Hematopoietic multipotent progenitor cell treated with erythropoietin and hydrocortisone succinate and interleukin-3 and kit ligand, for 17 days (in vitro differentiated cells): ENCODE measurements around the gene RPAP3.

ENCODE experiments used
- DNase-seq: peaks from one replicate; pipeline ENCODE4 v3.0.0-alpha.2; 2015; ENCODE audit warnings: low spot score

The RPAP3 gene

DNA sequence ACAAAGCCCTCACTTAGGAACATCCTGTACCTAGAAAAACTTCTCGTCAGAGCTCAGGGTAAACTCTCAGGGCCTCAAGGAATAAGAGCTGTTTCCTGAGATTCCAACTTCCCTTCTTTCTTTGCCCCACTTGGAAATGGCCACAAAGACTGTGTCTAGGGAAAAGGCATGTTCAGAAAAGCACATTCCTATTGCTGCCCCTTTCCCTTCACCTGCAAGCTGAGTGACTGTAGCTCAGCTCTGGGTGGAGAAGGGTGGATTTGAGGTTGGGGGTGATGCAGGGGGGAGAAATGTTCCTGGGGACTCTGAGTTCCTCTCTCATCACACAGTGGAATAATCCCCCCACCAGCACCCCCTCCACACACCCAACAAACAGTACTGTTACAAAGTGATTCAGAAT, 12.7 kb upstream of the RPAP3 start:
- no peak for DNase-seq

DNA sequence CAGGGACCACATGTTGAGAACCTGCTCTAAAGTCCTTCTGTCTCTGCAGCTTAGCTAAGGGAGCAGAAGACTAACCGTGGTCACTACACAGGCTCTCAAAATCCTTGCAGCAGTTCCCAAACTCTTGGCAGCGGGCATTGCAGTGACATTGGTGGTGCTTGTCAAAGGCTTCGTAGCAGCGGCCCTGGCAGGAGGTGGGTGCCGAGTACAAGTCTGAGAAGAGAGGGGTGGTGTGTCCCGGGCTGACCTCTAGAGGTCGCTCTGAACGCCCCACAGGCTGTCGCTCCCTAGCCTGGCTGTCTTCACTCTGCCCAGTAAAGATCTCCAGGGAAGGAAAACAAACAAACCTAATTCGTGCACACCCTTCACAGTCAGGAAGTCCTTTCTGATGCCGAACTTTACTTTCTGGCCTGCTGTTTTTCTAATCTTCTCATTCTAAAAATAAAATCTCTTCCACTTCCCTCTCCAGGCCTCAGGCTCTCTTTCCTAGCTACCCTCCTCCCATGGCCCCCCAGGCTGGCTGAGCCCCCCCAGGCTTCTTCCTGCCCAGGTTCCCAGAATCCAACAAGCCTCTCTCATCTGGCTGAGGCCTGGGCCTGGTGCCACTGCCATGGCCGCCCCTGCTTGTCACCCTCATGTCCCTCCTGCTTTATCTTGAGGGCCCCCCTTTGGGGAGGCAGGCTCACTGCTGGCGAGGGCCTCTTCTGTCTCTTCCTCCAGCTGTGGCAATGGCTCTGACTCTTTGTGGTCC, 11.8 kb upstream of the RPAP3 start:
- DNase-seq: peak; percentile 57

DNA sequence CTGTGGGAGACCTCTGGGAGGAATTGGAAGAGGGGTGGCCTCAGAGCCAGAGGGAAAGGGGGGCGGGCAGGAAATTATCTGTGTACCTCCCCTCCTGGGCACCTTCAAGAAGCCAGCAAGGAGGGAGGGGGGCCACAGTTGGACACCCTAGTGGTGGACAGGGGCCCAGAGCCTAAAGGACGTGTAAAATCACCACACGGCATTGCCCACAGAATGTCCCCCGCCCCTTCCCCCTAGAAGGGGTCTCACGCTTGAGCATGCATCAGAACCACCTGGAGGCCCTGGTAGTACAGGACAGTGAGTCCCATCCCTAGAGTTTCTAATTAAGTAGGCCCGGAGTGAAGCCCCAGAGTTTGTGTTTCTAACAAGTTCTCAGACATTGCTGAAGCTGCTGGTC, 11.2 kb upstream of the RPAP3 start:
- DNase-seq: no peak

DNA sequence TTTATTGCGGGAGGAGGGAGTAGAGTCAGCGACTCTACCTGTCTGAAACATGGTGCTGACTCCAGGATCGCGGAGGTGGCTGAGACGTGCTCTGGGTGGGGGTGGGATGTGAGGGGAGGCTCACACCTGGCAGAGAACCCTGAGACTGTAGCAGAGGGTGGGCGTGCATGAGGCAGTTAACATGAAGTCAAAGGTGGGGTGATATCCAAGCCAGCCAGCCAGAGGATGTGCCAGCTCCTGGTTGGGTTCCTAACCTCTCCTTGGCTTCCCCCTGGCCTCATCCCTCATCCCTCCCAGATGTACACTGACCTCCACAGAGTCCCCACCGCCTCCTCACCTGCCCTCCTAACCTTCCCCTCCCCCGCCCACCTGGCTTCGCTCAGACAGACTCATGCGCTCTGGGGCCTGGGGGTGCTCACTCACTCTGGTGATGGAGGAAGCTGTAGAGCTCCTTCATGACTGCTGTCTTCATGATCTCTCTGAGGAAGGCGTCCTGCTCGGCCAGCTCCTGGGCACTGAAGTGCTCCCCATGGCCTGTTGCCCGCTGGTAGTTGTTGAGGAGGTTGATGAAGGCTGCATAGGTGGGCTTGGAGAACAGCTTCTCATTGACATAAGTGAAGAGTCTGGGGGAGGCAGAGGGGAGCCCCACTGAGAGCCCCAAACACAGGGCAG, 10.2 kb upstream of the RPAP3 start:
- no peak for DNase-seq

DNA sequence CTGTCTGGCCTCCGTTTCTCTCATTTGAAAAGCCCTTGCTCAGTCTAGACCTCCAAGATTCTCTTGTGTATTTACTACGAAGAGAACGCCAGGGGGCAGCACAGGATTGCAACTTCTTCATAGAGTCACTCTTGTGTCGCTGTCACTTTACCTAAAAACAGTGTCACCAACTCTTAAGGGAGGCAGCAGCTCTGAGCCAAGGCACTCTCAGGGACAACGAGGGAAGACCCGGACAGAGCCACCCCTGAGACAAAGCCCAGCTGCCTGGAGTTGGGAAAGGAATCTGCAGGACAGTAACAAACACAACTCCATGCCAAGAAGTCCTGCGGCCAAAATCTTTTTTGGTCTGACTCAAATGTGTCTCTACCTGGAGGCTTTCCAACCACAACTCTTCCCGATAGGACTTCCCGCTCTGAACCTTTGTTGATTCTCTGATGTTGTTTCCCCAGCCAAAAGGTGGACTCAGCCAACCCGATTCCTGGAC, 9.6 kb upstream of the RPAP3 start:
- peak; percentile 90 for DNase-seq

DNA sequence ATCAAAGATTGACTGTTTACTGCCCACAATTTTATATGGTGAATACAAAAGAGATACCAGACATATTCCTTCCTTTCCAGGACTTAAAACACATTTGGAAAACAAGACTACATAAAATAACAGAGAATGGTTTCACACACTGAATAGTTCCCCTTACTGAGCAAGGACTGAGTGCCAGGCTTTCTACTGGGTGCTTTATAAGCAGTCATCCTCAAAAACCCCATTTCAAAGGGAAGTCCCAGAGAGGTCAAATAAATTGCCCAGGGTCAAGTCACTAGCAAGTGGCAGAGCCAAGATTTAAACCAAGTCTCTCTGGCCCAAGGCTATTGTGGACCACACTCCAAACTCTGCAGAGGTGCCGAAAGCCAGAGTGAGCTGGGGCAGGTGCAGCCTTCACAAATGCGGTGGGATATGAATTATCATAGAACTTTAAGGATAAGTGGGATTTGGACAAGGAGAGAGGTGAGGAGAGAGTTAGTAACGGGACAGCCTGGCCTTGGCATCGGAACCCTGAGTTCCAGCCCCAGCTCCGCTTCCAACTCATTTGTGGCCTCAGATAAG, 9.1 kb upstream of the RPAP3 start:
- no peak for DNase-seq

DNA sequence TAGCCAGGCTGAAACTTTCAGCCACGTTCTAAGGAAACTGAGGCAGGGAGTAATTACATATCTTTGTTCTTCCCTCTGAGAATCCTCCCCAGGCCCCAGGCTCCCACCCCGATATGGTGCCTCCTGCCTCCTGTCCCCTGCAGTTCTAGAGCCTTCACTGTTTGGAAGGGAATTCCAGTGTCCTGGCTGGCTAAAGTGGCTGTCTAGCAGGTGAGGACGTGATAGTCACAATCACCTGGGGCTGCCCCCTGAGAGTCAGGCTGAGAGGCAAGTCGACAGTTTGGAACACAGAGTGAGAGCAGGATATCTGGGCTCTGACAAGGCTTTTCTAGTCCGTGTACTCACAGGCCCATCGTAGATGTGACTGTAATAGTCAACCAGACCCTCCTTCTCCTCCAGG, 6.3 kb upstream of the RPAP3 start:
- DNase-seq: no peak

DNA sequence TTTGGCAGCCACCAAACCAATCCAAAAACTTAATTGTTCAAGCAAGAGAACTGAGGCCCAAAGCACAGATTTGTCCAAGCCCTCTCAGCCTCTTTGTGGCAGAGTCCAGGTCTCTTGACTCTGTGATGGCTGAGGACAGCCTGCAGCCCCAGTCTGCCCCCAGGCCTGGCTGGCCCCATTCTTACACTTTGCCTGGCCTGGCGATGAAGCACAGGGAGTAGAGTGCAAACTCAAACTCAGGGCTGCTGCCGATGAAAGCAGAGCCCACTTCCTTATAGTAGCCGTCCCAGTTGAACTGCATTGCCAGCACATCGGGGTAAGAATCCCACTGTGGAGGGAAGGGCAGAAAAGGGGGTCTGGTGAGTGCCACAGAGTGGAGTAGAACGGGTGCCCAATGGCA, 5.6 kb upstream of the RPAP3 start:
- DNase-seq: no peak

DNA sequence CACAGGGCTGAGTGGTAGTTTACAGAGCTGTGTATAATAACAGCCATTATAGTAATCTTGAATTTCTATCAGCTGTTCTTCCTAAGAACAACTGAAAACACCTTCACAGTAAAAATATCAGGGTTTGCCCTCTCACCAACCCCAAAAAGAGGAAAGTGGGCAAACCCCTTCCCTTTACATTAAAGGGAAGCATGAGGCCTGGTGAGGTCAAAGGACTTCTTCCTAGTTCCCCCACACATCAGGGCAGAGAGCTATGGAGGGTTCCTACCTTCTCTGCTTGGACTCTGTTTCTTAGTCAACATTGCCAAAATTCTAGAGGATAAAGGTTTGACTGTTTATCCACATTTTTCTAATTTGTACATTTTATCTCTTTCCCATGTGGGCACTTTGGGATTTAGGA, 4.4 kb upstream of the RPAP3 start:
- DNase-seq: no peak

DNA sequence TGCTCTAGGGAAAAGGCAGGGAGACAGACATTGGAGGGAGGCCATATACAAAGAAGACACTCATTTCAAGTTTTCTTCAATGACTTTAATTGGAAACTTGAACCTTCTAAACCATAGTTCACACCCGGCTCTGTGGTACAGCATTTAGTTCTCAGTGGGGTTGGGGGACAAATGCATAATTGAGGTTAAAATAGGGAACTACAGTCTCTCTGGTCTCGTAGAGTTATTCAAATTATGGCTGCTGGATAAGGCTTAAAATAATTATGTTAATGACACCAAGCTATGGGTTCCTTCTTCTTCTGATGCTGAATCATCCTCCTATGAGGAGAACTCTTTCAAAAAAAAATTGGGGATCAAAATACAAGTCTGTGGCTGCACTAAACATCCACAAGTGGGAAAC, 3.8 kb upstream of the RPAP3 start:
- no peak for DNase-seq

DNA sequence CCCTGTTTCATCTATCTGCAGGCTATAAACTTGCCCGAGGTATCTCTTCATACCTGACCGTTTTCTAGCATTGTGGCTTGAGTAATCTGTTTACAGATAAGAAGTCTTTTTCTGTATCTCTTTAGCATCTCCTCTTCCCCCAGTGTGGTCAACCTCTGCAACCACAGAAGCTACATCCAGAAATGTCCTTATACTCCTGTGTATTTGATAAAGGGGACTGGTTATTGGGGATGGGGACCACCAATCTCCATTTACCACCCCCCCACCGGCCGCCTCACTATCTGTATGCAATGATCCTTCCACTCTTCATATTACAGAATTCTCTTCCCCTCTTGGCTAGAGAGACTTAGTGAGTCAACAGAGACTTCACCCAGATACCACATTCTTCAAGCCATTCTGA, 3.4 kb upstream of the RPAP3 start:
- DNase-seq: no peak

DNA sequence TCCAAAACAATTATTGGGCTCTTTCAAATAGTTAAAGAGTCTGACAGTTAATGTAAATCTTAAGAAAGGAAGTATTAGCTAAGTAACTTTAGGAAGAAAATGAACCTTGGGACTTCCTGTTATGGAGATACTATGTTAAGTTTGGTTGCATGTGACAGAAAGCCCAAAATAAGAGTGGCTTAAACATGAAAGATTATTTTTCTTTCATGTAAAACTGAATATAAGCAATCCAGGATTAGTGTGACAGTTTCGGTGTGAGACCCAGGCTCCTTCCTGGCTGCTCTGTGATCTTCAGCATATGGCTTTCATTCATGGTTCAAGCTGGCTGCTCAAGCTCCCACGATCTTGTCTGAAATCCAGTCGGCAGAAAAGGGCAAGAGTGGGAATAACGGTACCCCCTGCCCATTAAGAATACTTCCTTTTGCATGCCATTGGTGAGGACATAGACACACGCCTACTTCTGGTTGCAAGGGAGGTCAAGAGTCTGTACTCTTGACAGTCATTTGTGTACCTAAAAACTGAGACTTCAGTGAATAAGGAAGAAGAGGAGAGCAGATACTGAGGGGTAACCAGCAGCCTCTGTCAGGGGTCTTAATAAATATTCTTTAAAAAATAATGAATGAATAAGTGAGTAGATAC, 2.2 kb upstream of the RPAP3 start:
- DNase-seq: no peak

DNA sequence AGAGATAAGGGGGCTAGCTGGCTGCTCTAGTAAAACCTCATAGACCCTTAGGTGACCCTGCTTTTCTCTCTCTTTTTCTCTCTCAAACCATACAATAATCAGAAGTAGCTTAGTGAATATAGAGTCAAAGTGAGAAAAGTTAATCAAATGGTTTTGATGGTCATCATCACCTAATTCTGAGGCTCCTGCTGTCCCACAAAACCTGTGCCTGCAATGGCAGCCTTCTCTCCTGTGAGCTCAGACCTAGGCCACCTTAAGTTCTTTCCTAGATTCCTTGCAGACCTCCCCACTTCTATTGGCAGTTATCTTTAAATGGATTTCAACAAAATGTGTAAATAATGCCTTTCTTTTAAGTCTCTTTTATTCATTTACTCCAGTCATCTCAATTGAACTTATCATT, 1.5 kb upstream of the RPAP3 start:
- DNase-seq: no peak

DNA sequence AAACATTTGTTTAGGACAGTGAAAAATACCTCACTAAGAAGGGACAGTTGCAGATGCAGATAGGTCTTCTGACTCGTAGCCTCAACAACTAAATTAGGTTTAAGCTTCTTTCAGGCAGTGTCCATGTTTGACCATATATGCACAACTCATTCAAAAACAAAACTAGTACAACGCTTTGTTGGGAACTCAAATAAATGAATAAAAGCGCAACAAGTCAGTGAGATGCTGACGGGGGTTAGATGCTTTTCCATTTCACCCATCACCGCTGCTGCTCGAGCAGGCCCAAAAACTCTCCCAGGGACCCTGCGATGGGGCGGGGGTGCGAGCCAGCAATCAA, 633 bp downstream of the RPAP3 start:
- DNase-seq: no peak

DNA sequence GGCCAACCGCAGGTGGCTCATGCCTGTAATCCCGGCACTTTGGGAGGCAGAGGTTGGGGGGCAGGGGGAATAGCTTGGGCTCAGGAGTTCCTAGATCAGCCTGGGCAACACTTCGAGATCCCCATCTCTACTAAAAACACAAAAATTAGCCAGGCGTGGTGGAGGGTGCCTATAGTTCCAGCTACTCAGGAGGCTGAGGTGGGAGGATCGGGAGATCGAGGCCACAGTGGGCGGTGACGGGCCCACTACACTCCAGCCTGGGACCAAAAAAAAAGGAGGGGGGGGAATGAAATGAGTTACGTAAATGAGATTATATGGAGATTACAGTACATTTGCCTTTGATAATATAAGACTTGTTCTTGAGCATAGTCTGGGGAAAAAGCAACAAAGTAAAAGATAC, 1.1 kb downstream of the RPAP3 start:
- DNase-seq: no peak

DNA sequence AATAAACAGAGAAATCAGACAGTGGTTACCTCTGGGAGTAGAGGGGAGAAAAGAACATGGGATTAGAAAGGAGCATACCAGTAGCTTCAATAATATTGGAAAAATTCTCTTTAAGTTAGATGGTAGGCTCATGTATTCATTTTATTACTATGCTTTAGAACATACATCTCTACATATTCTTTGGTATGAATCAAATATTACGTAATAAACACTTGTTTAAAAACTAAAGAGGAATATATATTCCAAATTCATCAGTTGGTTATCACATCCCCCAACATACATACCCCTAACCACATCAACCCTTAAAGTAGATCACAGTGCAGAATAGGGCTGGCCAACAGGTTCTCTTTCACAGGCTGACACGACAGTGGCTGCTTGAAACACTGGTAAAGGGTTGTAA, 5.6 kb downstream of the RPAP3 start:
- DNase-seq: no peak

DNA sequence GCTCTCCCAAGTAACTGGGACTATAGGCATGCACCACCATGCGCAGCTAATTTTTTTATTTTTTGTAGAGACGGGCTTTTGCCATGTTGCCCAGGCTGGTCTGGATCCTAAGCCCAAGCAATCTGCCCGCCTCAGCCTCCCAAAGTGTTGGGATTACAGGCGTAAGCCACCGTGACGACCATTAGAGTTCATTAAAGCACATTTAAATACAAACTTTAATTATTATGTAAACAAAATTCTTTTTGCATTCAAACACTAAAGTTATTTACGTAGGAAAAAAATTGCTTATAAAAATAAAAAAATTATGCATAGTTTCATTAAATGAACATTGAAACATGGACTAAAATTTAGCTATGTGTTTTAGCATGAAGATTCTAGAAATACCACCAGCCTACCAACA, 7.2 kb downstream of the RPAP3 start:
- DNase-seq: no peak

DNA sequence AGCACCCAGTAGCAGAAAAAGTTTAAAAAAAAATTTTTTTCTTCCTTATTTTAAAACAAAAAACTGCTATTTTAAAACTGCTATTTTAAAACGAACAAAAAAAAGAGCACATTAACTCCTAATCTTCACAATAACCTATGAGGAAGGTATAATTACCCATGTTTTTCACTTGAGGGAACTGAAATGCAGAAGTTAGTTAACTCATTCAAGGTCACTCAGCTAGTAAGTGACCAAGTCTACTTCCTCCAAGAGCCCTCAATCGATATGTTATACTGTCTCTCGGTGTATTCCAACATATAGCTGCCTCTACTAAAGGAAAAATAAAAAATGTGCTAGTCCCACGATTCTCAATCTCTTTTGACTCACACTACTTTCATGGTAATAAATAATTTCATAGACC, 7.8 kb downstream of the RPAP3 start:
- DNase-seq: no peak

DNA sequence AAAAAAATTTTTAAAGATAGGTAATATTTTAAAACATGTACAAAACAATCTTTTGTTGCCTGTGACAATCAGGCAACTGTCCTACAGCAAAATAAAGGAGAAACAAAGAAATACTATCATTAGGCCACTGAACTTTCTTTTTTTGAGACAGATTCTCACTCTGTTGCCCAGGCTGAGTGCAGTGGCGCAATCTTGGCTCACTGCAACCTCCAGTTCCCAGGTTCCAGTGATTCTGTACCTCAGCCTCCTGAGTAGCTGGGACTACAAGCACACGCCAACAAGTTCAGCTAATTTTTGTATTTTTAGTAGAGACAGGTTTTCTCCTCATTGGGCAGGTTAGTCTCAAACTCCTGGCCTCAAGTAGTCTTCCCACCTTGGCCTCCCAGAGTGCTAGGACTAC, 16.6 kb downstream of the RPAP3 start:
- no peak for DNase-seq

DNA sequence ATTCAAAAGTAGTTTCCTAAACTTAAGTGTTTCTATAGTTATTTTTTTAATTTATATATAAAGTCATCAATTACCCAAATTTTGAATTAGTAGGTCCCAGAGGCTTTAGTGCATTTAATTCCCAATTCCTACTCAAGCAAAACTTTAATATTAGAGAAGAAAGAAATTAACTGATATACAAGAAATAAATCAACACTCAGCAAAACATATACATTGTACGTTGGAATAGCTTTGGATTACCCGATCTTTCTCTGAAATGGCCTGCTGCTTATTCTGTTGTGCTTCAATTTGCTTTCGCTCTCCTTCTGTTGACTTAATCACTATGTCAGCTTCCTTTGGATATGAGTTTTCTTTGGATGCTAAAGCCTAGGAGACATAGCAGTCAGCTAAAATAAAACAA, 18.2 kb downstream of the RPAP3 start:
- no peak for DNase-seq

DNA sequence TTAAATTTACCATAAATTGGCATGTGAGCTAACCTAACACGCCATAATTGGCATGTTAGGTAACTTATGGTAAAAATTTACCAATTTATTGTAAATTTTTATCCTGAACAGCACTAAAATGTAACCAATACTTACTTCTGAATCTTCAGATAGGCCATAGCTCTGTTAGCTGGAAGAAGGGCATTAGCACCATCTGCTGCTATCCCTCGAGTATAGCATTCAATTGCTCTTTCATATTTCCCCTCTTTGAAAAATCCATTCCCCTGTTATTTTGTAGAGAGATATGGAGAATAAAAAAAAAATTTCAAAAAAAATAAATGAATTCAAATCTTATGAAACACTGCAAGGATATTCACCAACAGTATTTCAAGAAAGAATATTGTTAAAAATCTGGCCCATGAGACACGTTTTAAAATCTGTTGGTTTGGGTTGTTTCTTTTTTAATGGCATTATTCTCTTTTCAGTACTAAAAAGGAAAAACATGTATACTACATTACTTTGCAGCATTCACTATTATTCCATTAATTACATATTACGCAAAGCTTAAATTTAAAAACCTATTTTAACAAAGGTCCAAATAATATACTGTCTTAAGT, 19.1 kb downstream of the RPAP3 start:
- DNase-seq: peak; percentile 22

DNA sequence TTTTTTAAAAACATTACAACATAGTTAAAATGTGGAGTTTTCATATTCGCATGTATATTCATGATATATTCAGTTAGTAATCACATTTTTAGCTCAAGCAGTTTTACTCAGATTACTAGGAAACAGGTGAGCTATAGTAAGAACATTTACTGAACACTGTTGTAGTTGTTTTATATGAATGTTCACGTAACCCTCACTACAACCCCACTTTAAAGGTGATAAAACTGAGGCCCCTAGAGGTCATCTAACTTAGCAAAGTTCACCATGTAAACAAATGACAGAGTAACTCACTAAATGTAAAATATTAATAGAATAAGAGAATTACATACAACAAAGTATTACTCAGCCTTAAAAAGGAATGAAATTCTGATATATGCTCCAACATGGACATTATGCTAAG, 26.0 kb downstream of the RPAP3 start:
- no peak for DNase-seq

DNA sequence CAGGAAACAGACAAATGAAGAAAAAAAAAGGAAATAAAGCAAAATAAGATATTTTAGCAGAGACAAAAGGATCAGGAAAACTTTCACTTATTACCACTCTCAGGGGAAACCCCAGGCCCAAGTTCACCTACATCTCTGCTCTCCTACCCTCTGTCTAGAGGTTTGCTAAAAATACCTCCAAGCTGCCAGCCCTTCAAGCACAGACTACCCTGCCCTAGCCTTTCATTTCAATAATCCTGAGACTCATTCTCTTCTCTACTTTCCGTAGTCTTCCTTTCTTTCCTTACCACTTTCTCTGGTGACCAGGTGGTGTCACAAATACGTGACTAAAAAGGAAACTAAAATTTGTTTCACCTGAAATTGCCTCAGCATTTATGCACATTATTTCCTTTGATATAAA, 33.8 kb downstream of the RPAP3 start:
- DNase-seq: no peak
